ENCODE data around the gene SLC7A7. TPM values are rescaled to one million over a fixed set of nuclear protein-coding genes. Genes with fewer than 3 reads are reported as not detected.
A peak's percentile ranks its signal among the peaks of the same experiment; 100 is the strongest.

Gene SLC7A7
- total and polyA plus RNA-seq, 9 of the 15 experiments (the other 6 are each of a cell fraction or from before 2014, with no cell fraction given) = 0.07 to 0.68 (median 0.41) TPM

GRCh38 chr14:22820731-22821130, 5.5 kb upstream of the SLC7A7 start:
- H3K9ac ChIP-seq (ENCODE audit: insufficient read depth in 1 of 2, low read depth in 2 of 2, low read length in 2 of 2) = no peak overlapping the region
- TF ChIP-seq BCOR (IDR thresholded peaks at IDR 0.05) (peak; percentile 16; the same call in 1 of the 2 replicates), HOMEZ (CRISPR knock-in tag; IDR thresholded peaks at IDR 0.05) (no peak)
- no peak overlapping the region for H3K4me3 ChIP-seq
- no peaks in the 10 kb centered on the region for H3K36me3 ChIP-seq (ENCODE audit: control insufficient read depth, insufficient read depth, low read length)
- 59% methylated on average over 1 of the region's 1 CpG for WGBS (ENCODE audit: insufficient coverage, low coverage, missing lambda C conversion rate)
- no peaks in the 10 kb centered on the region for H3K9me3 ChIP-seq (replicated peaks; ENCODE audit: control insufficient read depth, insufficient read depth, low read depth, low read length)
- H3K27me3 ChIP-seq (ENCODE audit: control insufficient read depth in 2 of 2, insufficient read depth in 2 of 2, low read length in 2 of 2) = no peaks in the 10 kb centered on the region
- ATAC-seq (no peak), DNase-seq (ENCODE audit: extremely low read depth in 1 of 4, low spot score in 3 of 4) (no peak), FAIRE-seq (no peak)
- in situ Hi-C loops (cut with MboI) = no loop called here
- H3K27ac ChIP-seq (ENCODE audit: extremely low read depth, low read depth, low read length) = no peak overlapping the region
- no peak overlapping the region for H2AFZ ChIP-seq (ENCODE audit: low read depth, low read length)
- POLR2A ChIA-PET = interaction anchor here (0.6 to 2.6 kb wide), 5 partner anchors 8 to 437 kb away, joined by 3 to 6 read pairs (median 3); no protein-coding TSS in a partner anchor
- no TSS peak for BruUV-seq (replicated peaks)
- no peaks in the 10 kb centered on the region for H3K79me2 ChIP-seq (ENCODE audit: control insufficient read depth, insufficient read depth, low read length)
- H4K20me1 ChIP-seq (replicated peaks; ENCODE audit: control insufficient read depth, insufficient read depth, low read length) = no peaks in the 10 kb centered on the region
- no peaks in the 10 kb centered on the region for H3K9me1 ChIP-seq (ENCODE audit: control insufficient read depth, insufficient read depth, low read length)
- H3K4me2 ChIP-seq (ENCODE audit: insufficient read depth, low read length) = no peak overlapping the region
- intact Hi-C loops (cut with micrococcal nuclease) = loop anchor here (5.0 kb wide), 1 partner anchor 52 kb away; the partner anchor contains the start of gene LRP10
- H3K4me1 ChIP-seq (replicated peaks in 1 of 2; ENCODE audit: control insufficient read depth in 2 of 2, insufficient read depth in 2 of 2, low read length in 2 of 2) = peaks cover 18 to 30% of the 10 kb centered on the region in 2 experiments; a peak in 4 of 5 replicates
- CTCF ChIA-PET (ENCODE audit: low intra/inter-chr PET ratio) = no interaction called here
